CD4-positive, alpha-beta T cell treated with Interleukin-6 for 4 hours (primary cell): Measurements from ENCODE around the gene ABCD1.
"Not testable (repeated sequence)": the region's sequence is repeated elsewhere in the genome, so short reads cannot be mapped to it uniquely, and the experiment has no call there.

Experiments used
- DNase-seq: peaks from one replicate; pipeline ENCODE4 v3.0.0-alpha.2; 2020; ENCODE audit warnings: mixed read lengths

The ABCD1 gene

GRCh38 chrX:153714256-153714655 is 10.4 kb upstream of the ABCD1 start:
- no peak for DNase-seq

- no peak for DNase-seq
Measured at GRCh38 chrX:153717445-153717844, 7.2 kb upstream of the ABCD1 start.

GRCh38 chrX:153719238-153719637 is 5.4 kb upstream of the ABCD1 start:
- no peak for DNase-seq

GRCh38 chrX:153719701-153720100 is 5.0 kb upstream of the ABCD1 start:
- no peak for DNase-seq

- no peak for DNase-seq
Measured at GRCh38 chrX:153722704-153723350, 1.8 kb upstream of the ABCD1 start.

GRCh38 chrX:153723351-153724251 is 1.1 kb upstream of the ABCD1 start:
- DNase-seq, result peak; percentile 73

- no peak for DNase-seq
Measured at GRCh38 chrX:153725039-153725831, 579 bp downstream of the ABCD1 start.

GRCh38 chrX:153725832-153726285 is 1.2 kb downstream of the ABCD1 start:
- DNase-seq, result no peak

GRCh38 chrX:153726286-153727122 is 1.8 kb downstream of the ABCD1 start:
- peak; percentile 58 for DNase-seq

GRCh38 chrX:153727123-153727931 is 2.7 kb downstream of the ABCD1 start:
- DNase-seq, result no peak

- DNase-seq, result no peak
Measured at GRCh38 chrX:153728095-153728494, 3.4 kb downstream of the ABCD1 start.

- DNase-seq, result no peak
Measured at GRCh38 chrX:153728951-153729631, 4.4 kb downstream of the ABCD1 start.

- DNase-seq, result not testable (repeated sequence)
Measured at GRCh38 chrX:153730115-153730514, 5.5 kb downstream of the ABCD1 start.

- DNase-seq, result no peak
Measured at GRCh38 chrX:153731117-153731844, 6.6 kb downstream of the ABCD1 start.

- no peak for DNase-seq
Measured at GRCh38 chrX:153731845-153732215, 7.2 kb downstream of the ABCD1 start.

GRCh38 chrX:153732401-153732800 is 7.7 kb downstream of the ABCD1 start:
- DNase-seq, result no peak

- no peak for DNase-seq
Measured at GRCh38 chrX:153733651-153734240, 9.1 kb downstream of the ABCD1 start.

GRCh38 chrX:153734871-153735270 is 10.2 kb downstream of the ABCD1 start:
- no peak for DNase-seq

GRCh38 chrX:153735274-153735673 is 10.6 kb downstream of the ABCD1 start:
- DNase-seq, result no peak
